NCI-H1048 (cell line): Measurements from ENCODE around the gene SASH1.

ENCODE experiments used
- DNase-seq: peaks from one replicate; lab custom pipeline; 2025; lab: John Stamatoyannopoulos, UW

SASH1 gene

DNA sequence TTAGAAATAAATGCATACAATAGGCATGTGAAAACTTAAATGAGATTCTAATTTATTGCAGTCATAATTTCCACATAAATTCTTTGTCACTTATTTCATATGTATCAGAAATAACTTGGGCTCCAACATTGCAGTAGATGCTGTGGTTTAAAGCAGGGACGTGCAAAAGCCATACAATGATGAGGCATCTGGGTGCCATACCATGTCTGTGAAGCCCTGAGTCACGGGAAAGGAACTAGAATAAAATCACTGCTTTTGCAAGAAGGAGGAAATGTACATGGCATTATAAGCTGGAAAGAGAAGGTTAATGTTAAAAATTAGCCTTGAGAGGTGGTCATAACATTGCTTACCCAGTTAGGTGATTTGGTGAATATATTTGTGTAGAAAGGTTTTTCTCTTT, 180.4 kb downstream of the SASH1 start:
- DNase-seq: no peak

DNA sequence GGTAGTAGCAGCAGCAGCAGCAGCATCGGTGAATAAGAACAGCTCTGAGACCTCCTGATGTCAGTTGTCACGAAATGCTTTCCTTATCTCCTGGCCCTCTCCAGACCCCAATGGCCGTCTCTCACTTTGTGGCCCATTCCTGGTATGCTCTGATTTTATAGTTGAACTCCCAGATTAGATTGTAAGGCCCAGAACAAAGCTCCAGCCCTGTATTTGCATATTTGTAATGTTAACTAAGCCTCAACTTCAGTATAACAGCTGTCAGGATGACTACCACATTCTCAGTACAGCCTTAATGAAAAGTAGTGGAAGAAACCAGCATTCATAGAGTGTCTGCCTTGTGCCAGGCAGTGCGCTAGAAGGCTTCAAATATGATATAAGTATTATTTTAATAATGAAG, 180.9 kb downstream of the SASH1 start:
- no peak for DNase-seq

DNA sequence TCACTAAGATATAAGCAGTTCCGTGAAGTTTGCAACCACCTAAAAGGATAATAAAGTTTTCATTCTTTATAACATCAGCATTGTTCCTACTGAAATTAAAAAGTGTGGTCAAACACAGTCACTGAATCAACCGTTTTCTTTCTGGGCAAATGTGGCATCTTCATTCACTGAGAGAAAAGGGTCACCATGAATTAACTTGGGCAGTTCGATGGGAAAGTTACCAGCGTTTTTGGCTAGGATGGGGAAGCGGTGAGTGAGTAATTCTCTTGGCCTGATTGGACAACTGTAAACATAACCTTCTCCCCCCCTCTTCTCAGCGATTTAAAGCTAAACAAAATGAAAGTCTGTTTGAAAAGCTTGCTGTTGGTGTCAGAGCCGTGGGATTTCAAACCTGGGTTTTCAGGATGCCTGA, 181.8 kb downstream of the SASH1 start:
- DNase-seq: no peak

DNA sequence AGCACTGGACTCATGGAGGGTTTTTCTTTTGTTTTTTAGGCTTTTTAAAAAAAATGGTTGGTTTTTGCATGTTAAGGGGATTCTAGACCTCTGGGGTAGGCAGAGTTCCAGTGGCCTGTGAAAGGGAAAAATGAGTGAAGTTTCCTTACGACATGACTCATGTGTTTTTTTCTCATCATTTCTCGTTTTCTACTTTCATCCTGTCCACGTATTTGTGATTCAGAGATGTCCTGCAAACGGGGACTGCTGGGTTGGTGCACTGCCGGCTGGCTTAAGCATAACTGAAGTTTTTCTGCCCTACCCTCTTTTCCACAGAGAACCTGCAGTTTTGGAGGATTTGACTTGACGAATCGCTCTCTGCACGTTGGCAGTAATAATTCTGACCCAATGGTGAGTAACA, 182.3 kb downstream of the SASH1 start:
- DNase-seq: no peak

DNA sequence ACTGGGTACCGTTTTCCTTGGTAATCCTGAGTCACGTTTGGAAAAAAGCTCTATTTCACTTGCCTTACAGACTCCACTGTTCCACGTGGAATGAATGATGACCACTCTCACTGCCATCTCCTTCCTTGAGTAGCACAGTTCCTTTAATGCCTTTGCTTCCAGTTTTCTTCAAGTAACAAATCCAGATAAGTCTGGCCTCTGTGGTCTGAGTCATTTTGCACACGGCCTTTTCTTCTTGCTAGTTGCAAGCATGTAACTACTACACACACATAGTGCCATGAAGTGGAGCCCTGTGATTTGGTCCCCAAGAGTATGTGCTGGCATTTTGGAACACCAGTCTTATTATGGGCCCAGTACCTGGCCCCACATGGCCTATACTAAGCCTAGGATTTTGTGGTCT, 182.8 kb downstream of the SASH1 start:
- no peak for DNase-seq

DNA sequence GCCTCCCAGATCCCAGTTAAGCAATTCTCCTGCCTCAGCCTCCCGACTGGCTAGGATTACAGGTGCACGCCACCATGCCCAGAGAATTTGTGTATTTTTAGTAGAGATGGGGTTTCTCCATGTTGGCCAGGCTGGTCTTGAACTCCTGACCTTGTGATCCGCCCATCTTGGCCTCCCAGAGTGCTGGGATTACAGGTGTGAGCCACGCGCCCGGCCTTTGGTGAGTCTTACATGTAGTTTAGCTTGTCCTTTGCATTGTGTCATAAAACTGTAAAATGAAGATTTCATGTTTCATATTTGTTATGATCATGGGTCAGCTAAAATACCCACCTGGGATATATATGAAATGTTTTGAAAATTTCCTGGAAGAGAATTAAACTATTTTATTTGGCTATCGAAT, 183.5 kb downstream of the SASH1 start:
- no peak for DNase-seq

DNA sequence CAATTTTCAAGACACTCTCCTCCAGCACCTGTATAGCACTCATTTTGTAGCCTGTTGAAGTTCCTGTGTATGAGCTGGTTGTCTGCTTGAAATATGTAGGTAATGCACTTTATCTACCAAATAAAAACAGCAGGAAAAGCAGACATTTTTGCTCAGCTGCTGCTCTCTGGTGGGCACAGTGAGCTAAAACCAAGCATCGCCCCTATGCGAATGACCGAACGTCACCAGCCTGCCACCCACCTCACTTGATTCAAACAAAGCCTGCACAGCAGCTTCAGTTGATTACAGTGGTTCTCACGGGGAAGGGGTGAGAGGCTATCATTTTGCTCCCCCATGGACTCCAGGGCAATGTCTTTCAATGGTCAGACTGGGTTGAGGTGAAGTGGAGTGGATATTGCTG, 185.7 kb downstream of the SASH1 start:
- no peak for DNase-seq

DNA sequence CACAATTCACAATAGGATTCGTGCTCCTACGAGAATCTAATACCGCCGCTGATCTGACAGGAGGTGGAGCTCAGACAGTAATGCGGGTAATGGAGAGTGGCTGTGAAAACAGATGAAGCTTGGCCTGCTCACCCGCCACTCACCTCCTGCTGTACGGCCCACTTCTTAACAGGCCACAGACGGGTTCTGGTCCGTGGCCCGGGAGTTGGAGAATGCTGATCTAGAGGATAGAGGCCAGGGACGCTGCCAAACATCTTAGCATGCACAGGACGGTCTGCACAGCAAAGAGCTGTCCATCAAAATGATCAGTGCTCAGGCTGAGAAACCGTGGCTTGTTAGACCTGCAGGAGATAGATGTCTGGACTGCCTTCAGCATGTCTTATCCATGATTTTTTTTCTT, 186.4 kb downstream of the SASH1 start:
- no peak for DNase-seq

DNA sequence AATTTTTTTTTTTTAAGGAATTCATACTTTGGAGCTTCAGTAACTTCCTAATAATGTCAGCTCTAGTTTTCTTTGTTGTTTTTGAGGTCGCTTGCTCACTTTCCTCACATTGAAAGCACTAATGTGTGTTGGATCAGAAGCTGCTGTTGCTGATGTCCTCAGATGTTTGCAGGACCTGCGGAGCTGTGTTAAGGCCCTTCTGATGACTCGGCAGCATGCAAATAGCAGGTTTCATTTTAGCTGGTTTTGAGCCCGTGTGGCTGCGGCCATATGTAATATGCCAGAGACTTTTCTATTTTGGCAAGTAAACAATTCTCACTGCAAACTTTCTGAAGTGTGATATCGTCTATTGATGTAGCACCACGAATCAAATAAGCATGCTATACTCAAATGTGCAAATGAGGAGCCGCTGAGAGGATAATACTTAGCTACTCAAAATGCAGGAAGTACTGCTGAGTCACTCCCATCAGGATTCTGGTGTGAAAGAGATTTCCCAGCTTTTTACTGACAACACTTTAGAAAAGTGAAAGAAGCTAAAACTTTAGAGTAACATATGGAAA, 187.8 kb downstream of the SASH1 start:
- DNase-seq: no peak

DNA sequence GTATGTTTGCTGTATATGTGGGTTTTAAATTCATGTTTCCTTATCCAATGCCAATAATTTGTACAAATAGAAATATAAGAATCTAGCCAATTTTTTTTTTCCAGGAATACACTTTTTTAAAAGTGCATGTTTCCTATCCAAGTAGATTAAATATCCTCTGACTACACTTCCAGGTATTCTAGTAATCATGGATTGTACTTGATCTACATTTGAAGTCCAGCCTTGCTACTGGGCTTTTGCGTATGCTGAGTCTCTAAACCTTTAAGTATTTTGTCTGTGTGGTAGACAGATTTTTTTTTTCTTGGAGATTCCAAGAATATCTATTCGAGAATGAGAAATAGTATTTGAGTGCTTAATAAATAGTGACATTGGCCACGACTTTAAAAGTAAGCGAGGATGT, 188.3 kb downstream of the SASH1 start:
- DNase-seq: no peak

DNA sequence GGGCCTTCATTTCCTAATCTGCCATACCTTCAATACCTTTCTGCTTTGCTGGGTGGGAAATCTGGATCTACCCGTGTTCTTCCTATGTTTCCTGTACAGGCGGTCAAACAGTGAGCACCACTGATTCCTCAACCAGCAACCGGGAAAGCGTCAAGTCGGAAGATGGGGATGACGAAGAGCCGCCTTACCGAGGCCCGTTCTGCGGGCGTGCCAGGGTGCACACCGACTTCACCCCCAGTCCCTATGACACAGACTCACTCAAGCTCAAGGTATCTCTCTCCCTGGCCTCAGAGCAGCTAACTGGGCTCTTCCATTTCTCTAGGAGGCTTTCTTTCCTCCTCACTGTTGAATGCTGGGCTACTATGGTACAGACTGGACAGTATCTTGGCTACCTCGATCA, 190.1 kb downstream of the SASH1 start:
- DNase-seq: no peak

DNA sequence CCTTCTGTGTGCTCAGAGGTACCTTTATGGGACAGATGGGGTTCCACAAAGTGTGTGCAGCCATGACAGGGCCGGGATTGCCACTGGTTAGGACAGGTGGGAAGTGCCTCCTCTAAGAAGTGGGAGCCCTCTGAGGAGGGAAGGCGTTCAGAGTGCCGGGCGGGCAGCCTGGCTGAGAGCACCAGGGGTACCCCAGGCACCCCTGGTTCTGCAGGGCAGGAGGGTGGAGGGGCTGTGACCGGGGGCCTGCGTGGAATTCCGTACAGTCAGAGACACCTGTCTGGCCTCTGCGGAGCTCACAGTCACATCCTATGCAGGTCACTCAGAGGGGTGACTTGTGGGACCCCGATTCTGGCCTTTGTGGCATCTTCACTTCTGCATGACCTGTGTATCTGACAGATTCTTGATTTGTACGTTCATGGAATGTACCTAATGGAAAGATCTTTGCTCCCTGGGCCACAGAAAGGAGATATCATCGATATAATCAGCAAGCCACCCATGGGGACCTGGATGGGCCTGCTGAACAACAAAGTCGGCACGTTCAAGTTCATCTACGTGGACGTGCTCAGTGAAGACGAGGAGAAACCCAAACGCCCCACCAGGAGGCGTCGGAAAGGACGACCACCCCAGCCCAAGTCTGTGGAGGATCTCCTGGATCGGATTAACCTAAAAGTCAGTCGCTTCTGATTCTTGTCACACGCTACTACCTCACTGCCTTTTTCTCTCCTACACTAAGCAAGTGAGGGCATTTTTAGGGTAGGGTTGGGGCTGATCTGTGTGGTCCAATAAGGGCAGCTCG, 190.9 kb downstream of the SASH1 start:
- no peak for DNase-seq

DNA sequence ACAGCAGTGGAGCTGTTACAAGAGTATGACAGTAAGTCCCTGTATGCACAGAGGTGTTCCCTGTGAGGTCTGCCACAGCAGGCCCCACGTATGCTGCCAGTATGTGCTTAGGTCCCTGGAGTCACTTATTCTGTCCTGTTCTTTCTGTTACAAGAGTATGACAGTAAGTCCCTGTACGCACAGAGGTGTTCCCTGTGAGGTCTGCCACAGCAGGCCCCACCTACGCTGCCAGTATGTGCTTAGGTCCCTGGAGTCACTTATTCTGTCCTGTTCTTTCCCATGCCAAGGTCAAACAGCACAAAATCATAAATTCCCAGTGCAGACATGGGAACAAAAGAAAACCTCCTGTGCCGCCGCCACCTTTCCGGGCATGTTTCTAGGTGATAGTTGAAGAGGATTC, 192.2 kb downstream of the SASH1 start:
- no peak for DNase-seq

DNA sequence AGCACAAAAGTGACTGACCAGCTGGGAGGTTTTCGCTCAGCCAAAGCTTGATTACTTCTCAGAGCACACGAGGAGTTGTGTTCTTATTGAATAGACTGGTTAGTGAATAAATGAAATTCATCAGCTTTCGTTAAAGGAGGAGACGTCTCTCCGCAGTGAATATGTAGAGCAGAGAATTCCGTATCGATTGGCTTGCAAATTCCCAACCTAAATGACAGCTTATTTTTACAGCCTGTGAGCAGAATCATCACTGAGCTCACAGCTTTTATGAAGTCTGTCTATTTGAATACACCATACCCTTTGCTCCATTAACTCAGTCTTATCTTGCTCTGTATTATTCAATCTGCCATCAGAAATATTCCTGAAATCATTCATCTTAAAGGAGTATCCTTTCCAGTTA, 192.7 kb downstream of the SASH1 start:
- DNase-seq: no peak

DNA sequence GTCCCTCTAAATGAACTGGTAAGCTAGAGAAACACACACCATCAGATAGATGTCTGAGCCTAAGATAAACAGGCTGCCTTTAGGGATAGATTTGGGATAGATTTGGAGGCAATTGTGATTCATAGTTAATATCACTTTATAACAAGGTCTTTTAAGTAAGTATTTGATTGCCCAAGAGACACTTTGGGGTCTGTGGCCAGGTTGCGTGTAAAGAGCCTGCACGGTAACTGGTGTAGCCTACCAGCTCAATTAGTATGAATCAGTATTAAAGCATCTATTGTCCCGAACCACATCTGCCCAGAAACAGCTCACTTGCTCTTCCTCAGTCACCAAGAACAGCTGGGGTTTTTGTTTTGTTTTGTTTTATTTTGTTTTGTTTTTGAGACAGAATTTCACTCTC, 193.3 kb downstream of the SASH1 start:
- DNase-seq: no peak

DNA sequence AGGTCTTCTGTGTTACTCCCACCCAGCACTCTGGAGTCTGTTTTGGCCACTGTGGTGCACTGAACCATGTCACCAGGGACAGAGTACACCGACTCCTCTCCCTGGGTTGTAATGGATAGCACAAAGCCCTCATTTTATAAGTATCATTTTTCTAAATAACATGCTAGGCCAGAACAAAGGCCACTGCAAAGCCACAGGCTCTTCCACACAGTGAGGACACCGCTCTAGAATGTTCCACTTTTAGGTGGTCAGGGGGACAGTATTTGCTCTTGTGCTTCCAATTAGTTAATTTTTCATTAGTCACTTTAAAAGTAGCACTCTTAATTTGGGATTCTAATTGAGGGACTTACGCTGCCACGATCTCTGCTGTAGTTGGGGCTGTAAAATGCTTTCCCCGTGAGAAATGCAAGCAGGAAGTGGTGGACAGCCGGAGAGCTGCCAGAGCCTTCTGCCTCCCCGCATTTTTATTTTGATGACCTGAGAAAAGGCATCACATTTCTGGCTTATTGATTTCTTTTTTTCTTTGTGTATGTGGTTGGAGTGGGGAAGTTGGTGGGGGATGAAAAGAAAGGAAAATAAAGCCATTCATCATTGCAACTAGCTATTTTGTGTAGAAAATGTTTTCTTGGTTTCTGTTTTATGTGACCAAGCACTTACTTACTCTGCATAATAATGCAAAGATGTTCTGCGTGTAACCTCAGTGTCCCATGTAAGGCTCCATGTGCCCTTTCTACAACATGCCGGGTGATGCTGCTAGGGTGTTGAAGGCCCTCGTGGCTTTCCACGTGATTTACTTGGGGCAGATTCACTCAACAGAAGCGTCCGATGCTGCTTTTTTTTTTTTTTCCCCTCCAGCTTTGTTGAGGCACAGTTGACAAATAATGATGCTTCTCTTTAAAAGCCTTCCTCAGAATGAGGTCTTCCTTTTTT, 195.9 kb downstream of the SASH1 start:
- DNase-seq: no peak

DNA sequence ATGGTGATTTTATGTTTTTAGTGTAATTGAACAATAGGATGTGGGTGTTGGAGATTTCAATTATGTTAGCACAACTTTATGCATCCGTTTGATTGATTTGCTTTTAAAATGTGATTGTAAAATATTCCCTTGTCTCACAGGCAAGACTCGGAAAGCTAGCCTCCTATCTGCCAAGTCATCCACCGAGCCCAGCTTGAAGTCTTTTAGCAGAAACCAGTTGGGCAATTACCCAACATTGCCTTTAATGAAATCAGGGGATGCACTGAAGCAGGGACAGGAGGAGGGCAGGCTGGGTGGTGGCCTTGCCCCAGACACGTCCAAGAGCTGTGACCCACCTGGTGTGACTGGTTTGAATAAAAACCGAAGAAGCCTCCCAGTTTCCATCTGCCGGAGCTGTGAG, 200.9 kb downstream of the SASH1 start:
- no peak for DNase-seq

DNA sequence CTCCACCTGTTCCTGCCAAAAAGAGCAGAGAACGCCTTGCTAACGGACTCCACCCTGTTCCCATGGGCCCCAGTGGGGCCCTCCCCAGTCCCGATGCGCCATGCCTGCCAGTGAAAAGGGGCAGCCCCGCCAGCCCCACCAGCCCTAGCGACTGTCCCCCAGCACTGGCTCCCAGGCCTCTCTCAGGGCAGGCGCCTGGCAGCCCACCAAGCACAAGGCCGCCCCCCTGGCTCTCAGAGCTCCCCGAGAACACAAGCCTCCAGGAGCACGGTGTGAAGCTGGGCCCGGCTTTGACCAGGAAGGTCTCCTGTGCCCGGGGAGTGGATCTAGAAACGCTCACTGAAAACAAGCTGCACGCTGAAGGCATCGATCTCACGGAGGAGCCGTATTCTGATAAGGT, 201.8 kb downstream of the SASH1 start:
- DNase-seq: no peak

DNA sequence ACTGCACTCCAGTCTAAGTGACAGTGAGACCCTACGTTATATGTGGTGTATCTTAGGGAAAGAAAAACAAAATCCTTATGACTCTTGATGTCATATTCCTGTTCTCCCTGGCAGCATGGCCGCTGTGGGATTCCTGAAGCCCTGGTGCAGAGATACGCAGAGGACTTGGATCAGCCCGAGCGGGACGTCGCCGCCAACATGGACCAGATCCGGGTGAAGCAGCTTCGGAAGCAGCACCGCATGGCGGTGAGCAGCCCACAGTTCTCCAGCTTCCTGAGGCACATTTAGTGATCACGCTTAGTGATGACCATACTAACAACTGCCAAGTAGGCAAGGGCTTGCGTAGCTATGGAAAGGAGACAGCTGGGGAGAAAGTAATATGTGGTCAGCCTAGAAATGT, 203.3 kb downstream of the SASH1 start:
- no peak for DNase-seq

DNA sequence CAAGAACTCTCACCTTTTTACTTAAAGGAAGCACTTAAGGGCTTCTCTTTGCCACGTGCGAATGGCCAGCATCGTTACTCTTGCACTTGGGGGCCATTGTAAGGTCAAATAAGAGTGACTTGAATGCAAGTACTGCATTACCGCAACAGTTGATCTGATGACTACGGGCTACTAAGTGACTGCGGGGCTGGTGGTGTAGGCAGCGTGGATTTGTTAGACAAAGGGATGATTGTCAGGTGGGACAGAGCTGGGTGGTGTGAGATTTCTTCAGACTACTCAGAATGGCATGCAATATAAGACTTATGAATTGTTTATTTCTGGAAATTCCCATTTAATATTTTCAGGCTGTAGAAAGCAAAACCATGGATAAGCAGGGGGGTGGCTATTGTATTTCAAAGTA, 204.5 kb downstream of the SASH1 start:
- no peak for DNase-seq

DNA sequence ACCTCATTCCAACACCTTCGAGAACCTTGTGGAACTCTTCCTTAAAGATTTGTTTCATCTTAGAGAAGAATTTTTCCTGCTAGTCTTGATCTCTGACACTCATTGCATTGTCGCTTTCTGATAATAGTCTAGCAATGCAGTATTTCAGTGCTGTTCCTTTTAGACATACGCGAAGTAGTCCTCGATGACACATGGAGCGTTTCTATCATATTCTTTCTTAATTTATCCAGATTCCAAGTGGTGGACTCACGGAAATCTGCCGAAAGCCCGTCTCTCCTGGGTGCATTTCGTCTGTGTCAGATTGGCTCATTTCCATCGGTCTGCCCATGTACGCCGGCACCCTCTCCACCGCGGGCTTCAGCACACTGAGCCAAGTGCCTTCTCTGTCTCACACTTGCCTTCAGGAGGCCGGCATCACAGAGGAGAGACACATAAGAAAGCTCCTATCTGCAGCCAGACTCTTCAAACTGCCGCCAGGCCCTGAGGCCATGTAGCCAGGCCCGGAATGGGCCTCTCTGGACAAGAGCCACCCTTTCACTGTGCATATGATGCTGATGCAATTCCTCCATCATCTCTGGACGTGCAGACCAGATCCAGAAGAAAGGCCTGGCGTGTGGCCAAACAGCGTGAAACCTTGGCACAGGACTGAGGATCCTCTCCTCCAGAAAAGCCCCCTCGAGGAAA, 205.6 kb downstream of the SASH1 start:
- no peak for DNase-seq

DNA sequence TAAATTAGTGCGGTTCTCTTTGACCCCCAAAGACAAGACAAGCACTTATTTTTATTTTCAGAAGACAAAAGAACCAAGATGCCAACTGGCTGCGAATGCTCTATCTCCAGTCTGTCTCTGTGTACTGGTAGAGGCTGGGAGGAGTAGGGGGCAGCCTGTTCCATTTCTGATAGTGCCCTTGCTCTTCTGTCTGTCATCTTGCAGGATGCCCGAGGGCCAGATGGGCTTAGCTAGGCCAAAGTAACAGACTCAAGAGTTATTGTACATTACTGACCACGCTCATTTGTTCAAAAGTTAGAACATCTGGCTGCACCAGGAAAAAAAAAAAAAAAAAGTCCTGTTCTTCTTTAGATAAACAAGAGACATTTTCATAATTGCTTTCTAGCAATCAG, 206.1 kb downstream of the SASH1 start:
- no peak for DNase-seq

DNA sequence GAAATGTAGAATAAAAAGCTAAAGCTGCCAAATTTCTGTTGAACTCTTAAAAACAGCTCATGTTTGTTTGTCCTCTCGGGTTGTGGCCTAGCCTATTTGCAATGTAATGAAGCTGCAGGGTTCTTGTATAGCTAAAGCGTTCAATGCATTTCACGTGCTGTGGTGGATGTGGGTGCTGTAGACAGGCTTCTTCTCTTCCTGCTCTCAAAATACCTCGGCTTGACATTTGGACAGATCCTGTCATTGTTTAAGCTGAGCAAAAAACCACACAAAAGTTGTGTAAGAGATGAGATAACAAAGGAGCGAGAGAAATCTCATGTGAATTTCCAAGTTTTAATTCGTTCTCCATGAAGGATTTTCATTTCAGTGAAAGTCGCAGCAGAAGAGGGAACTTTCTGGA, 207.9 kb downstream of the SASH1 start:
- no peak for DNase-seq
